Lower leg skin (tissue), 4 donors: ENCODE results near the gene TYSND1. TPM values are rescaled to one million over a fixed set of nuclear protein-coding genes. Genes with fewer than 3 reads are reported as not detected.
A peak's percentile ranks its signal among the peaks of the same experiment; 100 is the strongest.

Experiments used
- DNase-seq, 2 donors: peaks; one replicate each; pipeline ENCODE4 v3.0.0-alpha.2; 2019; ENCODE audit warnings: low spot score in 2 of 2
- H3K4me3 ChIP-seq: fragments of 200-600 bp; sonication (generic); 2 replicates; pipeline ENCODE4 v1.5.1; 2017; ENCODE audit warnings: mild to moderate bottlenecking, low read depth; ENCODE audit not compliant: poor library complexity, severe bottlenecking
- CTCF ChIP-seq, 3 donors: fragments of 450-650 bp; IDR thresholded peaks; one replicate each; pipeline ENCODE4 v1.5.1; 2016; ENCODE audit warnings: antibody characterized with exemption in 3 of 3, mild to moderate bottlenecking in 3 of 3, moderate library complexity in 2 of 3
- POLR2A ChIP-seq, 2 donors: fragments of 450-650 bp; IDR thresholded peaks; one replicate each; pipeline ENCODE4 v1.6.1; 2016 to 2017; ENCODE audit warnings: antibody characterized with exemption in 2 of 2, mild to moderate bottlenecking in 1 of 2, moderate library complexity in 1 of 2
- WGBS, 2 donors: methylation state at CpG; one replicate each; pipeline ENCODE4 v1.1.5; 2018; 5-methylcytosine and 5-hydroxymethylcytosine counted together
- intact Hi-C: fragments of 100-400 bp; cut with DNase I; formaldehyde crosslinking; loops from one replicate; pipeline ENCODE4 v1.15.0; 2023; ENCODE audit warnings: low total_unique reads
- total RNA-seq, 4 donors: library from RNA; depleted of rRNA; stranded (reverse); fragments of >200 nt; gene quantifications; one replicate each; pipeline ENCODE4 v1.1.0, GENCODE V29; 2016

The TYSND1 gene
- total RNA-seq = 10 to 100 TPM; 39.8 to 47.4 (median 45.4) TPM

- H3K4me3 ChIP-seq = peak within 1 kb of the TSS; percentile 49
- intact Hi-C loops = no loop called here
- 1% methylated on average over 38 to 39 of the region's 39 CpGs for WGBS, 2 donors
- TF ChIP-seq CTCF (IDR thresholded peaks at IDR 0.05) (peak in 1 of 3 donors; percentile 47), POLR2A (IDR thresholded peaks at IDR 0.05) (no peak)
- DNase-seq = peak; percentile 98 to 99
Measured at GRCh38 chr10:70146489-70147258, at the start of gene TYSND1. TYSND1 (minus strand) TSS chr10:70146700; CDS start chr10:70146586, 114 bp downstream.

- 93 to 98% methylated on average over 7 of the region's 7 CpGs for WGBS, 2 donors
- DNase-seq = no peak
- no peak for TF ChIP-seq POLR2A (IDR thresholded peaks at IDR 0.05)
- TF ChIP-seq CTCF (IDR thresholded peaks at IDR 0.05) = no peak
- no peak overlapping the region for H3K4me3 ChIP-seq
- intact Hi-C loops = no loop called here
Measured at GRCh38 chr10:70193391-70193844, 46.9 kb upstream of the TYSND1 start.

- H3K4me3 ChIP-seq = no peak overlapping the region
- TF ChIP-seq POLR2A (IDR thresholded peaks at IDR 0.05) (no peak), CTCF (IDR thresholded peaks at IDR 0.05) (no peak)
- intact Hi-C loops = no loop called here
- whole genome bisulfite sequencing, 2 donors = 51 to 53% methylated on average over 5 of the region's 5 CpGs
- DNase-seq = no peak
Measured at GRCh38 chr10:70192326-70192968, 45.9 kb upstream of the TYSND1 start.

- no peak overlapping the region for H3K4me3 ChIP-seq
- intact Hi-C loops = no loop called here
- no peak for TF ChIP-seq CTCF (IDR thresholded peaks at IDR 0.05)
- no peak for TF ChIP-seq POLR2A (IDR thresholded peaks at IDR 0.05)
- no peak for DNase-seq
Measured at GRCh38 chr10:70191972-70192305, 45.4 kb upstream of the TYSND1 start.

GRCh38 chr10:70191161-70191971 lies 44.9 kb upstream of the TYSND1 start:
- TF ChIP-seq POLR2A (IDR thresholded peaks at IDR 0.05) (no peak), CTCF (IDR thresholded peaks at IDR 0.05) (no peak)
- no peak for DNase-seq
- intact Hi-C loops = no loop called here
- no peak overlapping the region for H3K4me3 ChIP-seq
- WGBS, 2 donors = 30 to 39% methylated on average over 4 of the region's 4 CpGs
